Activated T-helper 1 cell treated with Interleukin-2 at 50 U/mL for 16 hours (primary cell): Measurements from ENCODE around the gene MUC5B.

Experiments used
- DNase-seq: peaks from one replicate; pipeline ENCODE4 v3.0.0-alpha.2; 2020; ENCODE audit warnings: low read depth

The MUC5B gene

DNA sequence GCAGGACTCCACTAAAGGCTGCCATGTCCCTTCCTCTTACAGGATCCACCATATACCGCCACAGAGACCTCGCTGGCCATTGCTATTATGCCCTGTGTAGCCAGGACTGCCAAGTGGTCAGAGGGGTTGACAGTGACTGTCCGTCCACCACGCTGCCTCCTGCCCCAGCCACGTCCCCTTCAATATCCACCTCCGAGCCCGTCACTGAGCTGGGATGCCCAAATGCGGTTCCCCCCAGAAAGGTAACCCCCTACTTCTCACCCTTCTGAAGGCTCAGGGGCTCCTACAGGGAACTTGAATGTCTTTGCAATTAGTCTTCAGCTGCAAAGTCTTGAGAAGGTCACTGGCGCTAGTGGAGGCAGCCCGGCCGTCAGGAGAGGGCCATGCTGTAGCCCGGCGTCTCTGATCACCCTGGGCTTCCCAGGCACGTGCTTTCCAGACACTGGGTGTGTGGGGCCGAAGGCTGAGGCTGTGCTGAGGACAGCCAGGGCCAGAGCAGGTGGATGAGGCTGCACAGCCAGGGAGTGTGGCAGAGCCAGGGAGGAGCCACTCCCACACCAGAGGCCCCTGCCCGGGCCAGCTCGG lies 30.0 kb upstream of the MUC5B start:
- DNase-seq = no peak

DNA sequence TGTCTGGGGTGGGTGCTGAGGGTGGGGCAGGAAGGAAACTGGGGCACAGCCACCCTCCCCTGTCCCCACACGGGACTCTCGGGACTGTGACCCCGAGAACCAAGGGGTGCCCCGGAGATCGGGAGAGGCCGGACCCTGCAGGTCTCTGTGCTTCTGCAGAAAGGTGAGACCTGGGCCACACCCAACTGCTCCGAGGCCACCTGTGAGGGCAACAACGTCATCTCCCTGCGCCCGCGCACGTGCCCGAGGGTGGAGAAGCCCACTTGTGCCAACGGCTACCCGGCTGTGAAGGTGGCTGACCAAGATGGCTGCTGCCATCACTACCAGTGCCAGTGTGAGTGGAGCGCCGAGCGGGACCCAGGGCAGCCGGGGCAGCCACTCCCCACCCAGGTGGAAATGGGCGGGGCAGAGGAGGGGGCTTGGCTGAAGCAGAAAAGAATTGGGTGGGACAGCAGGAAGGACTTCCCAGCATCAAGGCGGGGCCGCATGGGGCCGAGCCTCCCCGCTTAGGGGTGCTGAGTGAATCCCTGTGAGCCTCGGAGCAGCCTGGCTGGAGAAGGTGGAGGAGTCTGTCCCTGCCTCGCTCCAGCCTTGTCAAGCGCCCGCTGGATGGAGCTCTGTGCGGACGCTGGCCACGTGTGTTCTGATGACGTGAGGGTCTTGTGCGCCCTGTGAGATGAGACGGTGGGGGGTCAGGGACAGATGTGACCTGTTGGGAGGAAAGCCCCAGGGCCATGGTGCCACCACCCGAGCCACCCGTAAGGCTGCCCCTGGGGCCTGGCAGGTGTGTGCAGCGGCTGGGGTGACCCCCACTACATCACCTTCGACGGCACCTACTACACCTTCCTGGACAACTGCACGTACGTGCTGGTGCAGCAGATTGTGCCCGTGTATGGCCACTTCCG lies 29.3 kb upstream of the MUC5B start:
- no peak for DNase-seq

DNA sequence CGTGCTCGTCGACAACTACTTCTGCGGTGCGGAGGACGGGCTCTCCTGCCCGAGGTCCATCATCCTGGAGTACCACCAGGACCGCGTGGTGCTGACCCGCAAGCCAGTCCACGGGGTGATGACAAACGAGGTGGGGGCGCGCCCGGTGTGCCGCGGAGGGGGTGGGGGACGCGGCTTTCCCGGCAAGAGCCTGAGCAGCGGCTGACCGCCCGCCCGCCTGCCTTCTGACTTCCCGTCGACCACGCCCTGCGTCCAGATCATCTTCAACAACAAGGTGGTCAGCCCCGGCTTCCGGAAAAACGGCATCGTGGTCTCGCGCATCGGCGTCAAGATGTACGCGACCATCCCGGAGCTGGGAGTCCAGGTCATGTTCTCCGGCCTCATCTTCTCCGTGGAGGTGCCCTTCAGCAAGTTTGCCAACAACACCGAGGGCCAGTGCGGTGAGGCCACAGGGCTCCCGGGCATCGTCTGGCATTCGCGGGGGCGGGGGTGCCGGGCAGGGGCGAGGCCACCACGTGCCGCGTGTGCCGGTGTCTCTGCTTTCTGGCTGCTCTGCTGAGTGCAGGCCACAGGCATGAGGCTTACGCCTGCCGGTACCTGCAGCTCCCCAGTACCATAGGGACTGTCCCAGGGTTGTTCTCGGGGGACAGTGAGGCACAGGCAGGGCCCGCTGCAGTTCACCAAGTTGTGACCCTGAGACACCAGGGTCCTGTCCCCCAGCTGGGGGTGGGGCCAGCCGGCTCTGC lies 28.5 kb upstream of the MUC5B start:
- no peak for DNase-seq

DNA sequence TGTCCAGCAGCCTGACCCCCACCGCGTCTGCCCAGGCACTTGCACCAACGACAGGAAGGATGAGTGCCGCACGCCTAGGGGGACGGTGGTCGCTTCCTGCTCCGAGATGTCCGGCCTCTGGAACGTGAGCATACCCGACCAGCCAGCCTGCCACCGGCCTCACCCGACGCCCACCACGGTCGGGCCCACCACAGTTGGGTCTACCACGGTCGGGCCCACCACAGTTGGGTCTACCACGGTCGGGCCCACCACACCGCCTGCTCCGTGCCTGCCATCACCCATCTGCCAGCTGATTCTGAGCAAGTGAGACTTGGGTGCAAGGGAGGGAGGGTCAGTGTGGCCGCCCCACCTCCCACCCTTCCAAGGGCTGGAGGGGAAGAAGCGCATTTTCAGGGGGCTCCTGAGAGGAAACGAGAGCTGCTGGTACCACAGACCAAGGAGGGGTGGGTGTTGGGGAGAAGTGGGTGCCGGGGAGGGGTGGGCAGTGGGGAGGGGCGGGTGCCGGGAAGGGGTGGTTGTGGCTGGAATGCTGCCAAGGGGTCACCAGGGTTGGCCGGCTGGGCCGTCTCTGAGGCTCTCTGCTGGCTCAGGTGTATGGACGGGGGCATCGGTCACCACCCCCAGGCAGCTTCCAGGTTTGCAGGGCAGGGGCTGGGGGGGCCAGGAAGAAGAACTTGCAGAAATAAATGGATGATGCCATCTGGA lies 27.7 kb upstream of the MUC5B start:
- no peak for DNase-seq

DNA sequence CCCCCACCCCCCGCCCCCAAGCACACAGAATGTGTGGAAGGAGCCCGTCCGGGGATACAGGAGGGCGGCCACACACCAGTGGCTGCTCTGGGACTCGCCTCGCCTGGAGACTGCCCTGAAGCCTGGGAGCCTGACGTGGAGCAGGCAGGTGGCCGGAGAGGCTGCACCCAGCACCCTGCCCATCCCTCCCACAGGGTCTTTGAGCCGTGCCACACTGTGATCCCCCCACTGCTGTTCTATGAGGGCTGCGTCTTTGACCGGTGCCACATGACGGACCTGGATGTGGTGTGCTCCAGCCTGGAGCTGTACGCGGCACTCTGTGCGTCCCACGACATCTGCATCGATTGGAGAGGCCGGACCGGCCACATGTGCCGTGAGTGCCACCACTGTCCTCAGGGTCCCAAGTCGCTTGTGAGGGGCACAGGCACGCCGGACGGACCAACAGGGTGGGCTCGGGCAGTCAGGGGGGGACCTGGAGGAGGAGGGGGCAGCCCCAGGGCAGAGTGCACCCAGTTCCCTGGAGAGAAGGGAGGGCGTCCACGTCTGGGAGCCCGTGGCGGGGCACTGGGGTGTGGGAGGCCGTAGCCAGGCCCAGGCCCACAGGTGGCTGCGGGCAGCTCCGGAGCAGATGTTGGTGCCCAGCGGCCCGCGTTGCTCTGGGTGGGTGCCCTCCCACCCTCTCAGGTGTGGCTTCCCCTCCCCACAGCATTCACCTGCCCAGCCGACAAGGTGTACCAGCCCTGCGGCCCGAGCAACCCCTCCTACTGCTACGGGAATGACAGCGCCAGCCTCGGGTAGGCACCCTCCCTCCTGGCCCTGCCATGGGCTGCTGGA lies 27.0 kb upstream of the MUC5B start:
- DNase-seq = no peak

DNA sequence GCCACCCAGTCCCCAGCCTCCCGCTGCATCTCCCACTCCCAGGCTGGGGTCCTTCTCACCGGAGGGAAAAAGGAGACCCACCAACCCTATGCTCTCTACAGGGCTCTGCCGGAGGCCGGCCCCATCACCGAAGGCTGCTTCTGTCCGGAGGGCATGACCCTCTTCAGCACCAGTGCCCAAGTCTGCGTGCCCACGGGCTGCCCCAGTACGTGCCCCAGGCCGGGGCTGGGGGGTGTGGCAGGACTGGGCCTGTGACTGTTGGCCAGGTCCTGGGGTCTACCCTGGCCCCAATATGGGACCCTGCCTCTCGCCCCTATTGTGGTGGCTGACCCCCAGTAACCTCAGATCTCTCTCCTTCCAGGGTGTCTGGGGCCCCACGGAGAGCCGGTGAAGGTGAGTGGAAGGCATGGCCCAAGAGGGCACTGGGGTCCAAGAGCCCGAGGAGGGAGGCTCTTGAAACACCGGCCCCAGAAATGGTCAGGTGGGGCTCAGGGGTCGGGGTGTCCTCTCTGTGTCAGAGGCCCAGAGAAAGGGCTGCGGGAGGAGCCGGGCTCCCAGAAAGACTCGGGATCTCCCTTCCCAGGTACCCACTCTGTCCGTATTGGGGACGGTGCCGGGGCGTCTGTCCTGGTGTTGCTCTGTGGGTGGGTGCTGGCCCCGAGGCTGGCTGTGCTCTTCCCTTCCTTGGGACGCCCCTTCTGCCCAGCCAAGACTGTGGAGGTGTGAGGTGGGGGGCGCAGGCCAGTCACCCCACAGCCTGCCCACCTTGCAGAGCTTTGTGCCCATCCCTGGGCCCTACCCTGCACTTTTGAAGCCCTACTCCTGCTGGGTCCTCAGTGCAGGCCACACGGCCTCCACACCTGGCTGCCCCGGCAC lies 26.1 kb upstream of the MUC5B start:
- no peak for DNase-seq

DNA sequence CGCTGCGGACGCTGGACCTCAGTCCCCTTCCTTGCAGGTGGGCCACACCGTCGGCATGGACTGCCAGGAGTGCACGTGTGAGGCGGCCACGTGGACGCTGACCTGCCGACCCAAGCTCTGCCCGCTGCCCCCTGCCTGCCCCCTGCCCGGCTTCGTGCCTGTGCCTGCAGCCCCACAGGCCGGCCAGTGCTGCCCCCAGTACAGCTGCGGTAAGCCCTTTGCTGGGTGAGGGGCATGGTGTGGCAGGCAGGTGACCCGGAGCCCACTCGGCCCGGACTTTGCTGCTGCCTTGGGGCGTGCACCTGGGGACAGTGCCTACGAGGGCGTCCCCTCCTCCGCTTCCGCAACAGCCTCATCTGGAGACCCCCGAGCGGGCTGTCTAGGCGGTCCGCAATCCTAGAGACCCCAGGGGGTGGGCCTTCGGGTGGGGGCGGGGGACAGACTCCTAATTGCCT lies 25.4 kb upstream of the MUC5B start:
- no peak for DNase-seq

DNA sequence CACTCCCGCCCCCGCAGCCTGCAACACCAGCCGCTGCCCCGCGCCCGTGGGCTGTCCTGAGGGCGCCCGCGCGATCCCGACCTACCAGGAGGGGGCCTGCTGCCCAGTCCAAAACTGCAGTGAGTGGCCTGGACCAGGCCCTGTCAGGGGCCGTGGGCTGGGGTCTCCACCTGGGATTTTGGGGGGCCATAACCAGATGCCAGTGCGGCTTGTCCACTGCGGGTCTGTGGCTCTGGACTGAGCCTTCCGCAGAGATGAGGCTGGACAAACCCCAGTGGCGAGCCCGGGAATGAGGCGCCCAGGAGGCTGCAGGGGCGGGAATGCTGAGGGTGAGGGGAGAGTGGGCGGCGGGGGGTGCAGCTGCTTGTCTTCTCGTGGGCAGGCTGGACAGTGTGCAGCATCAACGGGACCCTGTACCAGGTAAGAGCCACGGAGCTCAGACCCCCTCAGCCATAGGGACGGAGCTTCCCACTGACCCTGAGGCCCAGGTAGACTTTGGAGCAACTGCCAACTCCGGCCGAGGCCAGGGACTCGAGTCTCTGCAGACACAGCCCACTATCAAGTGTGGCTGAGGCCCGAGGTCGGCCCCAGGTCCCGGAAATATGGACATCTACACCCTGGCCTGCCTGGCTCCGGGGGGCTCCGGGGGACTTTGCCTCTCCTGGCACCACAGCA lies 24.8 kb upstream of the MUC5B start:
- DNase-seq = no peak

DNA sequence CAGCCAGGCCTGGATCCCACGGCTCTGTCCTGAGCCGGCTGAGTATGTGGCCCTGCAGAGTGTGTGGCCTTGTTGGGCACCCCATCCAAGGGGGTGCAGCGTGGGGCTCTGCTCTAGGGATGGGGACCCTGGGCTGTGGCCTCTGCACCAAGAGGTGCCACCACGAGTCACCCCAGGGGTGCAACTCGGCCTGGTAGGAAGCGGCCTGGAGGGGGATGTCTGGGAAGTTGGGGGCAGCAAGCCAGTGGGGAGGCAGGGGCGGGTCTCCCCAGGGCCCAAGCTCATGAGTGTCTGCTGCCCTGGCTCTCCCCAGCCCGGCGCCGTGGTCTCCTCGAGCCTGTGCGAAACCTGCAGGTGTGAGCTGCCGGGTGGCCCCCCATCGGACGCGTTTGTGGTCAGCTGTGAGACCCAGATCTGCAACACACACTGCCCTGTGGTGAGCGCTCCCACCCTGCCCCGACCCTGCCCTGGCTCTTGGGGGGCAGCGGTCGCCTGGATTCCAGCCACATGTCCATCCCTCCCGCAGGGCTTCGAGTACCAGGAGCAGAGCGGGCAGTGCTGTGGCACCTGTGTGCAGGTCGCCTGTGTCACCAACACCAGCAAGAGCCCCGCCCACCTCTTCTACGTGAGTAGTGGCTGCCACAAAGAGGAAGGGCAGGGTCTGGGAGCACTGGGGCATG lies 24.2 kb upstream of the MUC5B start:
- DNase-seq = no peak

DNA sequence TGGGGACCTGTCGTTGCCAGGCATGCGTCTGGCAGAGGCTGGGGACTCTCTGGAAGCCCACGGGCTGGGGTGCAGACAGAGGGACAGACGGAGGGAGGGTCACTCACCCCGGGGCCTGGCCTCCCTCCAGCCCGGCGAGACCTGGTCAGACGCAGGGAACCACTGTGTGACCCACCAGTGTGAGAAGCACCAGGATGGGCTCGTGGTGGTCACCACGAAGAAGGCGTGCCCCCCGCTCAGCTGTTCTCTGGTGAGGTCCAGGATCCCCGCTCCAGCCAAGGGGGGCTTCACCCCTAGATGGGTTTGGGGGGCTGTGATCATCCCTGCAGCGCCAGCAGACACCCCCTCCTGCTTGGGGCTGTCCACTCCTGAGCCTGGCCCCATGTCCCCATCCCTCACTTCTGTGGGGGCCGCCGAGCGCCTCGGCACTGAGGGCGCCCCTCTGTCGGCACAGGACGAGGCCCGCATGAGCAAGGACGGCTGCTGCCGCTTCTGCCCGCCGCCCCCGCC lies 23.6 kb upstream of the MUC5B start:
- no peak for DNase-seq

DNA sequence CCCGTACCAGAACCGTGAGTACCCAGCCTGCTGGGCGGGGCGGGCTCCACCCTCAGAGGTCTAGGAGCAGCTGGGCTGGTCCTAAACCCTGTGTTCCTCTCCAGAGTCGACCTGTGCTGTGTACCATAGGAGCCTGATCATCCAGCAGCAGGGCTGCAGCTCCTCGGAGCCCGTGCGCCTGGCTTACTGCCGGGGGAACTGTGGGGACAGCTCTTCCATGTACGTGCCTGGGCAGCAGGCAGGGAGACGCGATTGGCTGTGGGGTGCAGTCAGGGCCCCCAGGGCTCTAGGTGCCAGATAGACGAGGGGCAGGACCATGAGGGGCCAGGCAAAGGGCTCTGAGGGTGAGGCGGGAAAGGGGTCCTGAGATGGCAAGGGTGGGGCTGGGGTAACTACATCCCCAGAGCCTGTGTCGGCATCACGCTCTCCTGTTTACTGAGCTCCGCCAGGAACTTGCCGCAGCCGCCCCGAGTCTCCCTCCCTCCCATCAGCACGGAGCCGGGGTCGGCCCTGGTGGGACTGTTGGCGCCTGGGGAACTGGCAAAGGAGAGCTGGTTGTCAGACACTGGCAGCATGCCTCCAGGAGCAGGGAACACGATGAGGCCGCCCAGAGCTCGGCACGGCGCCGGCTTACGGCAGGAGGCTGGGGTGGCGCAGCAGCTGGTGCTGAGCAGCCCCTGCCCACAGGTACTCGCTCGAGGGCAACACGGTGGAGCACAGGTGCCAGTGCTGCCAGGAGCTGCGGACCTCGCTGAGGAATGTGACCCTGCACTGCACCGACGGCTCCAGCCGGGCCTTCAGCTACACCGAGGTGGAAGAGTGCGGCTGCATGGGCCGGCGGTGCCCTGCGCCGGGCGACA lies 22.9 kb upstream of the MUC5B start:
- DNase-seq = no peak

DNA sequence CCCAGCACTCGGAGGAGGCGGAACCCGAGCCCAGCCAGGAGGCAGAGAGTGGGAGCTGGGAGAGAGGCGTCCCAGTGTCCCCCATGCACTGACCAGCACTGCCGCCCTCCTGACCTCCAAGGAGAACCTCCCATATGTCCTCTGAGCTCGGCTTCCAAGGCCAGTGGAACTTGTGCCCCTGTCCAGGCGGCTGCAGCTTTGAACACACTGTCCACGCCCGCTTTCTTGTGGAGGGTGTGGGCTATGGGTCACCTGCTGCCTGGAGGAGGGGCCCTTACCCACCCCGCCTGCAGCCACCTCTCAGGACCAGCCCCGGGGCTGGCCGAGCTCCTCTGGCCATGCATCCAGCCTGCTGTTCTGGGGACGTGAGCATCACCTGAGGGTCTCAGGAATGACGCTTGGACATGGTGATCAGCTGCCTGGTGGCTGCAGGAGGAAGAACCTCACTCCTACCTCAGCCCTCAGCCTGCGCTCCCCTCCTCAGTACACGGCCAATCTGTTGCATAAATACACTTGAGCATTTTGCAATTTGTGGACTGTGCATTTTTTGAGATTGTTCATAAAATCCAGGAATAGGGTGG lies 22.2 kb upstream of the MUC5B start:
- DNase-seq = no peak

DNA sequence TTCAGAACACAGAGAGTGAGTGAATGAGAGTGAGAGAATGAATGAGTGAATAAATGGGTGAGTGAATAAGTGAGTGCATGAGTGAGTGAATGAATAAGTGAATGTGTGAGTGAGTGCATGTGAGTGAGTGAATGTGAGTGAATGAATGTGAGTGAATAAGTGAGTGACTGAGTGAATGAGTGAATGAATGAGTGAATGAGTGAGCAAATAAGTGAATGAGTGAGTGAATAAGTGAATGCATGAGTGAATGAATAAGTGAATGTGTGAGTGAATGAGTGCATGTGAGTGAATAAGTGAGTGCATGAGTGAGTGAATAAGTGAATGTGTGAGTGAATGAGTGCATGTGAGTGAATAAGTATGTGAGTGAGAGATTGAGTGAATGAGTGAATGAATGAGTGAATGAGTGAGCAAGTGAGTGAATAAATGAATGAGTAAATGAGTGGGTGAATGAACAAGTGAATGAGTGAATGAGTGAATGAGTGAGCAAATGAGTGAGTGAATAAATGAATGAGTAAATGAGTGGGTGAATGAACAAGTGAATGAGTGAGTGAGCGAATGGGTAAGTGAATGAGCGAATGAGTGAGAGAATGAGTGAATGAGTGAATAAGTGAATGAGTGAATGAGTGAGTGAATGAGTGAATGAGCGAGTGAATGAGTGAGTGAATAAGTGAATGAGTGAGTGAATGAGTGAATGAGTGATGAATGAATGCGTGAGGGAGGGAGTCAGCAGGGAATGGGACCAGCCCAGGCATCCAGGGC lies 21.3 kb upstream of the MUC5B start:
- no peak for DNase-seq

DNA sequence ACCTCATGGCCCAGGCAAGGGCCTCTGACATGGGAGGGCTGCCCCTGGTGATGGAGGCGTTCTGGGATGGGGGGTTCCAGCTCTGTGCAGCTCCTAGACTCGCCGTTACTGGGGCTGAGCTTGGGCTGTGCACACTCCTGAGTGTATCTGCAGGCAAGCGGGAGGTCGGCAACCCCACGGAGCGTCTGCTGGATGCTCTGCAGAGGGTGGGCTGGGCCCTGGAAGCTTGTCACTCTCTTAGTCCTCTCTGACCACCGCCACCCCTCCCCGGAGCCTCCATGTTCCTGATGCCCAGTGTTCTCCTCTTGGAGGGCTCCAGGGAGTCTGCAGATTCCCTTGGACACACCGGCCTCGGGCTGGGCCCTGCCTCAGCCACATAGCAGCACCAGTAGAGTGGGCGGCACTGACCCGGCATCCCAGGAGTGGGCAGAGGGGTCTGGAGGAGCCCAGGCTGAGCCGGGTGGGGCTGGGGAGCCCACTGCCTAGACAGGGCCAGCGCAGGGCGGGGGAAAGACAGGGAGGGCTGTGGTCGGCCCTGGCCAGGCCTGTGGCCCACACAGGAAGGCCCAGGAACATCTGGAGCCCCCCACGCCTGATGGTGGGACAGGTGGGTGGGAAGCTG lies 20.6 kb upstream of the MUC5B start:
- no peak for DNase-seq

DNA sequence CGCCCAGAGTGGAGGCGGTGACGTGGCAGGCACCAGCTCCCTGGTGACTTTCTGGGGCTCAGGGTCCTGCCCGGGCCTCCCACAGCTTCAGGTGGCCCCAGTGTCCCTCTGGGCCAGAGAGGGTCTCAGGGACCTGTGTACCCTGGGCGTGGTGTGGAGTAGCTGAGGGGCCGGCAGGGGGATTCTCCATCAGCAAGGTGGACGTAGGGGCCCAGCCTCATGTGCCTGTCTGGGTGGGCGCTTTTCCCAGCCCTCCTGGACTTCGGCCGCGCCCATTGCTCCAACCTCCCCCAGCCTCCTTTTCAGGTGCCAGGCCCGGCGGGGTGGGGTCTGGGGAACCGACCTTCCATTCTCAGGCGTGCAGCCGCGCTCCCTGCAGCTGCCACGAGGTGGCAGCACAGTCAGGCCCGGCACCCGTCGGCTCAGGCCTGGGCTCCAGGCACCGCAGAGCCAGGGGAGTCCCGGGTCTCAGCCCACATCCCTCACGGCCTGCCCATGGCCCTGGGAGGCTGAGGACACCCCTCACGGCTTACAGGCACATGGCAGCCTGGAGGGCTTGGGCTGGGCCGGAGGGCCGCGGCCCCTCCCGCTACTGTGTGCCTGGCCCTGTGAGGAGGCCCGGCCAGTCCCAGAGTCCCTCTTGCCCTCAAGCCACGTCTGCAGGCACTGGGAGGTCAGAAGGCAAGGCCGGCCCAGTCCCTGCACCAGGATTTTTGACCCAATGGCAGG lies 19.9 kb upstream of the MUC5B start:
- DNase-seq = peak; percentile 40
